Skin epidermis (tissue), 12 donors: Measurements from ENCODE around the gene P3H3.

Experiments
- H3K27ac ChIP-seq, 21 experiments: fragments of 200-600 bp; sonication (generic) in 11 of 21; one replicate each; pipeline ENCODE4 v1.5.0; 2020; ENCODE audit warnings: mild to moderate bottlenecking in 3 of 21, inconsistent platforms in 2 of 21, moderate library complexity in 2 of 21
- H3K4me3 ChIP-seq, 7 experiments: fragments of 200-600 bp; sonication (generic) in 2 of 7; one replicate each; pipeline ENCODE4 v1.5.0; 2020; ENCODE audit warnings: inconsistent platforms in 2 of 7, mild to moderate bottlenecking in 2 of 7, moderate library complexity in 1 of 7

Gene P3H3, protein sequence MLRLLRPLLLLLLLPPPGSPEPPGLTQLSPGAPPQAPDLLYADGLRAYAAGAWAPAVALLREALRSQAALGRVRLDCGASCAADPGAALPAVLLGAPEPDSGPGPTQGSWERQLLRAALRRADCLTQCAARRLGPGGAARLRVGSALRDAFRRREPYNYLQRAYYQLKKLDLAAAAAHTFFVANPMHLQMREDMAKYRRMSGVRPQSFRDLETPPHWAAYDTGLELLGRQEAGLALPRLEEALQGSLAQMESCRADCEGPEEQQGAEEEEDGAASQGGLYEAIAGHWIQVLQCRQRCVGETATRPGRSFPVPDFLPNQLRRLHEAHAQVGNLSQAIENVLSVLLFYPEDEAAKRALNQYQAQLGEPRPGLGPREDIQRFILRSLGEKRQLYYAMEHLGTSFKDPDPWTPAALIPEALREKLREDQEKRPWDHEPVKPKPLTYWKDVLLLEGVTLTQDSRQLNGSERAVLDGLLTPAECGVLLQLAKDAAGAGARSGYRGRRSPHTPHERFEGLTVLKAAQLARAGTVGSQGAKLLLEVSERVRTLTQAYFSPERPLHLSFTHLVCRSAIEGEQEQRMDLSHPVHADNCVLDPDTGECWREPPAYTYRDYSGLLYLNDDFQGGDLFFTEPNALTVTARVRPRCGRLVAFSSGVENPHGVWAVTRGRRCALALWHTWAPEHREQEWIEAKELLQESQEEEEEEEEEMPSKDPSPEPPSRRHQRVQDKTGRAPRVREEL

DNA sequence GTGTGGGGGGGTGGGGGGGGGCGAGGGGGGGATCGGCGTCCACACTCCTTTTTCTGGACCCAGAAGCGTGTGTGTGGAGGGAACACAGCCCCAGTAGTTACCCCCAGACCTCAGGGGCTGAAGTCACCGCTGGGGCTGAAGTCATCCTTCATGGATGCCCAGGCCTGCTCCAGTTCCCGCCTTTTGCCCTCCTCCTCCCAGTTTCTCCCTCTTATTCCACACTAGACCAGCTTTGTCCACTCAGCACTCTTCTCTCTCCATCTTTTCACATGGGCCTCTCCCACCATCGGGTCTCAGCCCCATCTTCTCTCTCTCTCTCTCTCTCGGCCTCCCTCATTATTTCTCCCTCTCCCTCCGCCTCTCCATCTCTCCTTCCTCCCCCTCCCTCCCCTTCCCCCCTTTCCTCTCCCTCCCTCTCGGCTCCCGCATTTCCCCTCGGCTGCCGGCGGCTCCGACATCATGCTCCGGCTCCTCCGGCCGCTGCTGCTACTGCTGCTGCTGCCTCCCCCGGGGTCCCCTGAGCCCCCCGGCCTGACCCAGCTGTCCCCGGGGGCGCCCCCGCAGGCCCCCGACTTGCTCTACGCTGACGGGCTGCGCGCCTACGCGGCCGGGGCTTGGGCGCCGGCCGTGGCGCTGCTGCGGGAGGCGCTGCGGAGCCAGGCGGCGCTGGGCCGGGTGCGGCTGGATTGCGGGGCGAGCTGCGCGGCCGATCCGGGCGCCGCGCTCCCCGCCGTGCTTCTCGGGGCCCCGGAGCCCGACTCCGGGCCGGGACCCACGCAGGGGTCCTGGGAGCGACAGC is at the start of gene P3H3:
Gene P3H3 (plus strand): TSS at position 426 of the 799 bp plus-strand sequence. CDS start 34 bp downstream, at position 460.
- Histone ChIP-seq H3K27ac (peak within 1 kb of the TSS in 20 of 21 experiments; percentile 39 to 92 (median 74)), H3K4me3 (peak within 1 kb of the TSS; percentile 50 to 69 (median 57))

DNA sequence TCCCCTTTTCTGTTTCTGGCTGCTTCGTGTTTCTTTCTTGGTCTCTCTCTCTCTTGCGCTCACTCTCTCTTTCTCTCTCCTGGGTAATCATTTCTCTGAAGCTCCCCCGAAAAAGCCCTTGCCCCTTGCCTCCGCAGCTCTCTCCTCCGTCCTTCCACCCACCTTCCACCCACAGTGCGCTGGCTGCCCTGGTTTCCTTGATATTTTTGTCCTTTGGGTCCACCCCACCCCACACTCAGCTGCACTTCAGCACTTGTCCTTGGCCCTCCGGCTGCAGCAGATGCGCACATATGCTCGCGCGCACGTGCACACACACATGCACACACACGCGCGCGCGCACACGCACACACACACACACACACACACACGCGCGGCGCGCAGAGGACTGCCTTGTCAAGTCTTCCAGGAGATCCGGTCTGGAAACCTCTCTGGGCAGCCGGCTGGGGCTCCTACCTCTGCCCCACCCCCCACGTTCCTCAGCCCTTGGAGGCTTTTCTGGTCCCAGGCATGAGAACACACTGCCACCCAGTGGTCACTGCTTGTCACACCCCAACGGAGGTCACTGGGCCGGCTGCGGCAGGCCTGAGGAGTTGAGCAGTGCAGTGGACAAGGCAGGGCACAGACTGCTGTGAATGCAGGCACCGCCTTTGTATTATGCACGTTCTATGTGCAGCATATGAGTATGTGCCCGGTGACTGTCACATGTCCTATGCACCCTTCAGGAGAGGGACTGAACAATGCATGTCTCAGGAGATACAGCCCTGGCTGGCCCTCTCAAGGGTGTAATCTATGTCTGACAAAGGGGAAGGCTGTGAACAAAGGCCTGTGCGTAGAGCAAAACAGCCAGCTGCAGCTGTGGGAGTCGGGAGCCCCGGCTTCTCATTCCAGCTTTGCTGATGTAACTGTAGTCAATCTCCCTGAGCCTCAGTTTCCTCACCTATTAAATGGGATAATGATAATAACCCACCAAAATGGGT is 49.3 kb upstream of the P3H3 start:
- H3K4me3 ChIP-seq = peak overlapping the region; percentile 4 to 37 (median 26)
- H3K27ac ChIP-seq = peak overlapping the region in 12 of 21 experiments; percentile 2 to 66 (median 40)

DNA sequence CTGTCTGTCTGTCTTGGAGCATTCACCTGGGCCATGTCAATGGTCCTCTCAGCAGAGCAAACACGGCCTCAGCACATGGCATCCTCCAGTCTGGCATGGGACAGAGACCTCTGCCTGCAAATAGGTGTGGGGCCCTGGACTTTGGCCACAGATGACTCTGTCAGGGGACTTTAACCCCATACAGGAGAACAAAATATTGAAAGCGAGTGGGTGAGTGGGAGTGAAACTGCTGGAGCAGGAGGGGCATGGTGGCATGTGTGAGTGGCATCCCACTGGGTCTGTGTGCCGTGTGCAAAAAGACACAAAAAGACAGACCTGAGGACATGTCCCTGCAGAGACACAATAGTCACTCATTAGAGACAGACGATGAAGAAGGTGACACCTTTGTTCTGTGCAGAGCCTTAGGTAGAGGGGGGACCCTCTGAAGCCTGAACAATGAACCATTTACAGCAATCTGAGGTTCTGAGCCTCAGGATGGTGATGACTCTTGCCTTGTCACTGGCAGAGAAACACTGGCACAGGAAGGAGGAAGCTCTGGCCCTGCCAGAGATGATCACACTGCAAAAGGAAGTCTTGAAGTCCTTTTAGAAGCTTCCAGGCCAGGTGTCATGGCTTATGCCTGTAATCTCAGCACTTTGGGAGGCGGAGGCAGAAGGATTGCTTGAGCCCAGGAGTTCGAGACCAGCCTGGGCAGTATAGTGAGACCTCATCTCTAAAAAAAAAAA is 48.3 kb upstream of the P3H3 start:
- Histone ChIP-seq H3K4me3 (no peak overlapping the region), H3K27ac (peak overlapping the region in 3 of 21 experiments; percentile 13 to 55 (median 28))

DNA sequence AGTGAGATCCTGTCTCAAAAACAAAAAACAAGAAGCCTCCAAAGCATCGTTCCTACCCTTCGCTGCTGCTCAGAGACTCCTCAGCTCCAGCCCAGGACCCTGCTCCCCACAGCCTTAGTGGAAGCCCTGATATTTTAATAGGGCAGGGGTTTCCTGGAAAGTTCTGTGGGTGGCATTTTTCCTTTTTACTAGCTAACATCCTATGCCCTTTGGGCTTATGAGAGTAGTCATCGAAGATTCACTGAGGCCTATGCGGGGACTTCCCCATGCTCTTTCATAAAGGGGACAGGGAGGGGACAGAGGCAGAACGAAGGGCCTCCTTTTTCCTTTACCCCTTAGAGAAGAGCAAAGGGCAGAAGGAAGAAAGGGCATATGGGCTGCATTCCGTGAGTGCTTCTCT is 47.6 kb upstream of the P3H3 start:
- Histone ChIP-seq H3K4me3 (no peak overlapping the region), H3K27ac (peak overlapping the region in 2 of 21 experiments; percentile 13 to 55)

DNA sequence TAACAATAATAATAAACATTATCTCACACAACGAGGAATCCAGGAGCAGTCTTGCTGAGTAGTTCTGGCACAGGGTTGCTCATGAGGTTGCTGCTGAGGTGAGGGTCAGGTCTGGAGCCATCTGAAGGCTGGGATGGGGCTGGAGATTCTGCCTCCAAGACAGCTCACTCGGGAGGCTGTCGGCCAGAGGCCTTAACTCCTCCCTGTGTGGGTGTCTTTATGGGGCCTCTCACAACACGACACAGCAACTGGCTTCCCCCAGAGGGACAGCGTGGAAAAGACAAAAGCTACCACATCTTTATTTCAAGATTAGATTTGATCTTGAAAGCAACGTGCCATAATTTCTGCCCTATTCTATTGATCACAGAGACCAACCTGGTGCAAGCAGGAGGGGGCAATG is 46.1 kb upstream of the P3H3 start:
- peak overlapping the region in 1 of 21 experiments; percentile 26 for H3K27ac ChIP-seq

DNA sequence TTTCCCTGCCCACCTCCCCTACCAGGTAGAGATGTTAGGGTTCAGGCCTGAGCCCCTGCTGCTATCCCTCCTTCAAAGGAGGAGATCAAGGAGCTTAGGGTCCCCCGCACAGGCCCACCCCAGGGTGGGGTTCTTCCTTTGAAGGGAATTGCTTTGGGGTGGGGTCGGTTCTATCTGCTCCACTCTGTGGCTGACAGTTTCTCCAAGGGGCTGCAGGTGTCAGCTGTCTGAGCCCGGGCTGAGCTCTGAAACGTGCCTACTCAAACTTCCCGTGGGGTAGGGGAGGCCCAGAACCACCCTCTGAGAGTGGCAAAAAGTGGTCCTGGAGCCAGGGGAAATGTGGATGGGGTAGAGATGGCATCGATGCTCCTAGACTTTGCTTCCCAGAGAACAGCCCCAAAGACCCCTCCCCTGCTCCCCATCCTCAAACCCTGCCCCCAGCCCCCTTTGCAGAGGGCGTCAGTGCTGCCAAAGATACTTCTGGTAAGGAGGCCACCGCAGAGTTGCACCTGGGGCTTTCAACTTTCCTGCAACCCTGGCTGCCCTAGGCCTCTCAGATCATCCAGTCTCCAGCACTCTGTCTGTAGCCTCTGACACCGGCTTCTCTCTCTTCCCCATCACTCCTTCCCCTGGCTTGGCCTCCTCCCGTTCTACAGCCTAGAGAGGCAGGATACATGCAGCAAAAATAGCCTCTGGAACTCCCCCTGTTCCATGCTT is 45.2 kb upstream of the P3H3 start:
- no peak overlapping the region for H3K4me3 ChIP-seq
- H3K27ac ChIP-seq = peak overlapping the region in 1 of 21 experiments; percentile 26

More for the DNA sequence above, 46.1 kb upstream of the P3H3 start:
- no peak overlapping the region for H3K4me3 ChIP-seq

DNA sequence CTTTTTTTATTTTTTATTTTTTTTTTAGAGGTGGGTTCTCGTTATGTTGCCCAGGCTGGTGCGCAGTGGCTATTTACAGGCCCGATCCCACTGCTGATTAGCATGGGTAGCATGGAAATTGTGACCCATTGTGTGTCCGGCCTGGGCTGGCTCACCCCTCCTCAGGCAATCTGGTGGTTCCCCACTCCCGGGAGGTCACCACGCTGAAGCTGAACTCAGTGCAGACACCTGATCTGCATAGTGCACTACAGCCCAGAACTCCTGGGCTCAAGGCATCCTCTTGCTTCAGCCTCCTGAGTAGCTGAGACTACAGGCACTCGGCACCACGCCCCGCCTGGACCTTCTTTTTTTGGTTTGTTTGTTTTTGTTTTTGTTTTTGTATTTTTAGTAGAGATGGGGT is 44.4 kb upstream of the P3H3 start:
- Histone ChIP-seq H3K27ac (peak overlapping the region in 1 of 21 experiments; percentile 14), H3K4me3 (no peak overlapping the region)

DNA sequence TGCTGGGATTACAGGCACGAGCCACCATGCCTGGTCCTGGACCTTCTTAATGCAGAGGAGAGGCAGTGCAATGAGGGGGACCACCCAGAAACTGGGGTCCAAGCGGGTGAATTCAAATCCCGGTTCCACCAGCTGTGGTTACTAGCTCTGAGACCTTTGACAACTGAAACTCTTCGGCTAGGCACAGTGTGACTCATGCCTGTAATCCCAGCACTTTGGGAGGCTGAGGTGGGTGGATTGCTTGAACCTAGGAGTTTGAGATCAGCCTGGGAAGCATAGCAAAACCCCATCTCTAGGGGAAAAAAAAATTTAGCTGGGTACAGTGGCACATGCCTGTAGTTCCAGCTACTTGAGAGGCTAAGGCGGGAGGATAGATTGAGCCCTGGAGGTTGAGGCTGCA is 43.9 kb upstream of the P3H3 start:
- H3K27ac ChIP-seq = peak overlapping the region in 2 of 21 experiments; percentile 14 to 30
- no peak overlapping the region for H3K4me3 ChIP-seq

DNA sequence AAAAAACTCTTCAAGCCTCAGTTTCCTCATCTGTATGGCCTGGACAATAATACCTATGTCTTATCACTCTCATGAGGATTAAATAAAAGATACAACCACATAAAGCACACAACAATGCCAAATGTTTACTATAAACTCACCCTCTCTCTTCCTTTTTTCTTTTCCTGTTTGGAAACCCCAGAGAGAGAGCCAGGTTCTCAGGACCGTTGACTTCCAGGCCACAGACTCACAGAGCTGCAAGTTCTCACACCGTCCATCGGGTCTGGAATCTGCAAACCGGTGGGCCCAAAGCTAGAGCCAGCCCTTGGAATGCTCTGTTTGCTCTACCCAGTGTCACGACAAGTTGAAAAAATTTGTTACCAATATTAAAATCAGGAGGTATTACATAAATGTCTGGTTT is 43.4 kb upstream of the P3H3 start:
- no peak overlapping the region for H3K4me3 ChIP-seq
- H3K27ac ChIP-seq = peak overlapping the region in 2 of 21 experiments; percentile 30 to 51

DNA sequence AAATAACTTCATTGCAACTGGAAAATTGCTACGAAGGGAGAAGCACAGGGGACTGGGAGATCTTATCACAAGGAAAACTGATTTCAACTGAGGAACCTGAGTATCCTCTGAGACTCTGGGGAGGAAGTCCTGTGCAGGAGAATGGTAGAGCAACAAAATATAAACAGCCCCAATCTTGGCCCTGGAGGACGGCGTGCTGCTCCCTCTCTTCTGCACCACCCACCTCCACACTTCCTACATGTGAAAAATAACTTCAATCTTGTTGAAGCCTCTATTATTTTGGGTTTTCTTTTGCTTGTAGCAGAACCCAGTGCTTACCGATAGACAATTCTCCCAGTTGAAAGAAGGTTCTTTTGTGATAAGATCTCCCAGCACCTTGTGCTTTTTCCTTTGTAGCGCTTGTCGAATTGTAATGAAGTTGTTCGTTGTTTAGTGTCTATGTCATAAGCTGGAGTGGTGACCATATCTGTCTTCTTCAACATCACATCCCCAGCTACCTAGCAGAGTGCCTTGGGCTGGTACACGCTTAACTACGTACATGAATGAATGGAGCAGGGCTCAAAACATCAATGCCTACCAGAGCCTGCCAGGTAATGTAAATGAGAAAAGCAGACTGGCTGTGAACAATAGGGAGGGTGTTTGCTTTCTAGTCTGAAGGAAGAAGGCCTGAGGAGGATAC is 41.7 kb upstream of the P3H3 start:
- H3K4me3 ChIP-seq = no peak overlapping the region
- H3K27ac ChIP-seq = peak overlapping the region in 5 of 21 experiments; percentile 7 to 72 (median 58)

DNA sequence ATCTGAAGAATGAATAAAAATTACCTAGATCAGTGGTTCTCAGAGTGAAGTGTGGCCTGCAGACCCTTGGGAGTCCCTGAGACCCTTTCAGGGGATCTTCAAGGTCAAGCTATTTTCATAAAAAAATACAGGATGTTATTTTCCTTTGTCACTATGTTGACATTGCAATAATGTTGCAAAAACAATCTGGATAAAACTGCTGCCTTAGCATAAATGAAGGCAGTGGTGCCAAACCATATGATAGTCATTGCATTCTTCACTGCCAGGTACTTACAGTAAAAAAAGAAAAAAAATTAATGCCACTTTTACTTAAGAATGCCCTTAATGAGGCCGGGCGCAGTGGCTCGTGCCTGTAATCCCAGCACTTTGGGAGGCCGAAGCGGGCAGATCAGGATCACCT is 40.9 kb upstream of the P3H3 start:
- H3K27ac ChIP-seq = peak overlapping the region in 4 of 21 experiments; percentile 53 to 72 (median 58)
- no peak overlapping the region for H3K4me3 ChIP-seq

DNA sequence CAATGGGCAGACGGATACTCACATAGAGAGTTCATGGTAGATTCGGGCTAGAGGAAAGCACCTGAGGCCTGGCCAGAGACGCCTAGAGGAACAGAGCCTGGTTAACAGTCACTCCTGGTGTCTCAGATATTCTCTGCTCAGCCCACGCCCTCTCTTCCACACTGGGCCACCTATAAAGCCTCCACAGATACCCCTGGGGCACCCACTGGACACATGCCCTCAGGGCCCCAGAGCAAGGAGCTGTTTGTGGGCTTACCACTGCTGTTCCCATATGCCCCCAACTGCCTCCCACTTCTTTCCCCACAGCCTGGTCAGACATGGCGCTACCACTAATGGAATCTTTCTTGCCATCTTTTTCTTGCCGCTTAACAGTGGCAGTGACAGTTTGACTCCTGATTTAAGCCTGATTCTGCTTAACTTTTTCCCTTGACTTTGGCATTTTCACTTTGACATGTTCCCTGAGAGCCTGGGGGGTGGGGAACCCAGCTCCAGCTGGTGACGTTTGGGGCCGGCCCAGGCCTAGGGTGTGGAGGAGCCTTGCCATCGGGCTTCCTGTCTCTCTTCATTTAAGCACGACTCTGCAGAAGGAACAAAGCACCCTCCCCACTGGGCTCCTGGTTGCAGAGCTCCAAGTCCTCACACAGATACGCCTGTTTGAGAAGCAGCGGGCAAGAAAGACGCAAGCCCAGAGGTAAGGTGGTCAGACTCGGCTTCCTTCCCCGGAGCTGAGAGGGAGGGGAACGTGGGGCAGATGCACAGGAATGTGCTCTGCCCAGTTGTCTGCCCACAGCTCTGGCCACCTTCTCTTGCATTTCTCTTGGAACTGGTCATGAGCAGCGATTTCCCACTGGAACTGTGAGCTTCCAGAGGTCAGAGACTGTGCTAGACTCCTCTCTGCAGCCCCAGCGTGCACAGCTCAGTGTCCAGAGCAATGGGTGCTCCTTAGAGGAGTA is 39.0 kb upstream of the P3H3 start, which contains the start of gene CD4:
Gene CD4 (plus strand): TSS at position 557 of the 953 bp plus-strand sequence. CDS start 10,611 bp downstream, outside the sequence.
- H3K4me3 ChIP-seq = peak within 1 kb of the TSS; percentile 28 to 48 (median 36)

DNA sequence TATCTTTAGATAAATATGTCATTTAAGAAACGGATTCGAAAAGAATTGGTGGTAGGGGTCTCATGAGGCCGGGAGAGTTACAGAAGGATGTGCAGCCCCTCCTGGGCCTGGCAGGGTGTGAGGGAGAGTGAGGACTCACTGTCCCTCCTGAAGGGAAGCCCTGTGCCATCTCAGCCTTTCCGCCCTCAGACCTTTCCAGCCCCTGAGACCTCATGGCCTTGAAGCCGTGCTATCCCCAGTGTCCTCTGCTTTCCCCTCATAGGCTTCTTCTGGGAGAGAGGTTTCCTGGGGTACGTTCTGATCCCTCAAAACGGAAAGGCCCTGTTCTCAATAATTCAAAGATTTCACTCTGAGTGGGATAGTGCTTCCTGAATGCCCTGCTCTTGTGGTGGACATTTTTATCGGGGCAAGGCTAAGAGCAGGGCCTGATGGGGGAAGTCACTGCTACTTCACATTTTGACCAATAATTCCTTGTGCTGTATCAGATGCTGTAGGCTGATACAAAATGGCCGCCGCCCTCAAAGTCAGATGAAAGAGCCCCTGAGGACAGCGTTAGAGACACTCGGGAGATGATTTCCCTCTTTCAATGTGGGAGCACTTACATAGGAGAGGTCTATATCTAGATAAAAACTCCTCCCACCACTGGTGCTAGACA is 37.6 kb upstream of the P3H3 start:
- Histone ChIP-seq H3K27ac (peak overlapping the region in 16 of 21 experiments; percentile 3 to 93 (median 74)), H3K4me3 (peak overlapping the region; percentile 19 to 48 (median 34))

More for the DNA sequence above, 39.0 kb upstream of the P3H3 start, which contains the start of gene CD4:
- peak within 1 kb of the TSS in 20 of 21 experiments; percentile 18 to 93 (median 72) for H3K27ac ChIP-seq

DNA sequence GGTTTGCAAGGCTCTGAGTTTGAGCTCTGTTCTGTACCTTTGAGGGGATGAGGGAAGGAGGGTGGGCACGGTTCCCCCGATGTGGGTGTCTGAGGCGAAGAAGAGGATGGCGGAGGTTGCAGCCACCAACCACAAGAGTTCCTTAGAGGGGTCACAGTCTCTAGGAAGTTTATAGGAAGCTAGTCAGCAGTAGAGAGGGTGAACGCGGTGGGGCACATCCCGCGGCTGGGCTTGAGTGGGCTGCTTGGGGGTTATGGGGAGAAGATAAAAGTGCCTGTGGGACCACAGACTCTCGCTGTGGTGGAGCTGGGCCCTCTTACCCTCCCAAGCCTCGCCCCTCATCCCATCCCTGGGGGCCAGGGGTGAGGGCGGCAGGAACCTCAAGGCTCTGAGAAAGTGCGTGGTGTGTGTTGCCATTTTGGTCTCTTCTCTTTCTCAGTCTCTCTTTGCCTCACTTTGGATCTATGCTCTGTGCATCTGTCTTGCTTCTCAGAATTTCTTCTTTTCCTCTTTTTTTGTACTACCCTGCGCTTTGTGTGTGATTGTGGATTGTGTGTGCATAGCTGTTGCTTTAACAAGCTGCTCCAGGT is 36.2 kb upstream of the P3H3 start:
- Histone ChIP-seq H3K4me3 (peak overlapping the region; percentile 1 to 48 (median 34)), H3K27ac (peak overlapping the region in 20 of 21 experiments; percentile 7 to 93 (median 56))
